ENCODE data around the gene GART.

DNA sequence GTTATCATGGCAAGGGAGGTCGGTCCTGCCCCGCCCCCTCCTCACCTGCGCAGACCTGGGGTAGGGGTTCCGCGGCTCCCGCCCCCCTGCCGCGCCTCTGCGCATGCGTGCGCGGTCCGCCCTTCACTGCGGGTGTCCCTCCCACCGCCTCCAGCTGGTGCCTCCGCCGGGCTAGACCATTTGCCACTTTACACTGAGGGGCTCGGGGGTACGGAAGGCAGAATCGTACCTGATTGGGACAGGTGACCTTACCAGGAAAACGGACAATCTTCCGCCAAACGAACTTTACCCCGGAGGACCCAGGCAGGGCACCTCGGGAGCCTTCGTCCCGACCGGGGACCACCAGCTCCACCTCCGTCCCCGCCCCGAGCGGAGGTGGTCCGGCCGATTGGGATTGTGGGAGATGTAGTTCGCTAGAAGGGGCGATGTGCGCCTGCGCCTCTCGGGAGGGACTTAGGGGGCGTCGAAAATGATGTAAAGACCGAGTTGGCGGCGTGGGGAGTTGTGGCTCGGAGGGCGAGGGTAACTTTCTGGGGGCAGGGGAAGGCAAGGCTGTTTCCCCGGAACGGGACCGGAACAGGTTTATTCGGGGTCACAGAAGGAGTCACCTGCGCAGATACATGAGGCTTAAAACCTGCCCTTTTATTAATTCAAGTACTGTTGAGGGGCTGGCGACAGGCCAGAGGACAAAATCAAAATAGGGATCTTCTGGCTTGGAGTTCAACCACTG is 50.4 kb downstream of the GART start, which contains the start of gene DNAJC28:
- no peak for TF ChIP-seq ZNF274 (IDR thresholded peaks at IDR 0.05; ENCODE audit: low read depth, low read length)
- no peak for TF ChIP-seq SUZ12 (IDR thresholded peaks at IDR 0.05; ENCODE audit: extremely low read depth, insufficient read depth, insufficient read length)
